Heart left ventricle (tissue), 16 donors: ENCODE results near the gene BAIAP2L2. TPM values are rescaled to one million over a fixed set of nuclear protein-coding genes. Genes with fewer than 3 reads are reported as not detected.

Experiments
- ATAC-seq, 4 donors: fragments of 200-7000 bp; cut with Tn5 transposase; one replicate each; pipeline ENCODE4 v1.9.1; 2020 to 2022; ENCODE audit warnings: moderate library complexity in 4 of 4, mild to moderate bottlenecking in 3 of 4, moderate number of reproducible peaks in 1 of 4
- DNase-seq, 5 donors: peaks; one replicate each; pipeline ENCODE4 v3.0.0-alpha.2; 2020
- H3K27ac ChIP-seq, 12 donors: fragments of 200-600 bp; sonication (generic) in 4 of 12; one replicate each; pipeline versions ENCODE4 v1.5.0 to v1.8.0; 2016 to 2022; ENCODE audit warnings: mild to moderate bottlenecking in 2 of 12
- H3K27me3 ChIP-seq, 9 donors: fragments of 200-600 bp; sonication (generic) in 2 of 9; one replicate each; pipeline versions ENCODE4 v1.5.1 to v1.8.0; 2016 to 2022; ENCODE audit warnings: mild to moderate bottlenecking in 3 of 9
- H3K36me3 ChIP-seq, 9 donors: fragments of 200-600 bp; sonication (generic) in 2 of 9; one replicate each; pipeline versions ENCODE4 v1.5.0 to v1.8.0; 2018 to 2022; ENCODE audit warnings: mild to moderate bottlenecking in 2 of 9
- H3K4me1 ChIP-seq, 12 donors: fragments of 200-600 bp; sonication (generic) in 4 of 12; one replicate each; pipeline versions ENCODE4 v1.5.0 to v1.8.0; 2016 to 2022; ENCODE audit warnings: mild to moderate bottlenecking in 3 of 12
- H3K4me3 ChIP-seq, 12 donors: fragments of 200-600 bp; sonication (generic) in 4 of 12; one replicate each; pipeline versions ENCODE4 v1.5.0 to v1.8.0; 2017 to 2022; ENCODE audit warnings: mild to moderate bottlenecking in 9 of 12, moderate library complexity in 4 of 12
- H3K9me3 ChIP-seq, 12 donors: fragments of 200-600 bp; sonication (generic) in 4 of 12; one replicate each; pipeline versions ENCODE4 v1.5.0 to v1.8.0; 2016 to 2022; ENCODE audit warnings: mild to moderate bottlenecking in 1 of 12
- POLR2A ChIP-seq, 2 donors: fragments of 450-650 bp; IDR thresholded peaks; one replicate each; pipeline ENCODE4 v1.6.1; 2017; ENCODE audit warnings: antibody characterized with exemption in 2 of 2, mild to moderate bottlenecking in 2 of 2, moderate library complexity in 2 of 2
- WGBS, 4 donors: extraction: QIAGEN DNeasy Blood & Tissue Kit in 2 of 4; methylation state at CpG; one replicate each; pipeline versions ENCODE4 v1.1.5 to v1.1.7; 2013 to 2018; 5-methylcytosine and 5-hydroxymethylcytosine counted together
- intact Hi-C, 10 donors: fragments of 100-400 bp; cut with DNase I; formaldehyde crosslinking; loops; one replicate each; pipeline versions ENCODE4 v1.11.1 to v1.14.2; 2022
- polyA plus RNA-seq, 2 donors: library from polyadenylated mRNA; stranded (reverse); fragments of 200-250 nt; gene quantifications; one replicate each; pipeline ENCODE4 v1.2.3, GENCODE V29; 2013
- total RNA-seq, 9 donors: library from RNA; depleted of rRNA in 2 of 9; stranded (reverse); fragments of >200 nt in 2 of 9; fragmentation: NEBNext Ultra II Directional in 3 of 9; extraction: Animal tissue kit (Norgen Biotek cat#: 25700) in 3 of 9; gene quantifications; one replicate each; pipeline versions ENCODE4 v1.1.0 to v1.2.4, GENCODE V29; 2016 to 2023
- TF ChIP-seq, protein P1 (sequence below), 12 donors: fragments of 200-600 bp; sonication (generic) in 4 of 12; IDR thresholded peaks; one replicate each; pipeline versions ENCODE4 v1.5.0 to v1.8.0; 2018 to 2022; ENCODE audit warnings: antibody characterized with exemption in 12 of 12, mild to moderate bottlenecking in 5 of 12
- donor health status: ischemic (EF 13 %, LVEDD 7.1; RV severe dilation, severe dysfunction).
- donor health status: healthy with polysubstance abuse.
- donor health status: DM: no; HTN: yes; CAD: no.
- donor health status: DM: no; HTN: no; CAD: no.
- donor health status: ischemic (EF 25% LVEDD 6.9; RV normal size, moderate dysfunction).
- donor health status: ischemic (EF 25% LVEDD 5.7; RV mildly dilated, moderate dysfunction).
- donor health status: healthy.
- donor health status: DM: yes; HTN: yes; CAD: no.
- donor health status: ischemic (EF 35%, LVEDD 5.7; RV mildly dilated, moderate dysfunction).
- donor health status: nonischemic (EF 11% LVEDD 7.7; RV severe dilation, severe dysfunction).
- donor health status: DM: yes; HTN: yes; CAD: no.
- donor health status: PGD.
- donor health status: ischemic (EF 29% LVEDD 5.4; RV normal size, mild dysfunction).
- donor health status: nonischemic (EF 23%, LVEDD 6.1; RV moderate dilation, normal function).

Gene BAIAP2L2
- total and polyA plus RNA-seq, 11 donors = 0.09 to 0.30 (median 0.22) TPM; not detected in 1

DNA sequence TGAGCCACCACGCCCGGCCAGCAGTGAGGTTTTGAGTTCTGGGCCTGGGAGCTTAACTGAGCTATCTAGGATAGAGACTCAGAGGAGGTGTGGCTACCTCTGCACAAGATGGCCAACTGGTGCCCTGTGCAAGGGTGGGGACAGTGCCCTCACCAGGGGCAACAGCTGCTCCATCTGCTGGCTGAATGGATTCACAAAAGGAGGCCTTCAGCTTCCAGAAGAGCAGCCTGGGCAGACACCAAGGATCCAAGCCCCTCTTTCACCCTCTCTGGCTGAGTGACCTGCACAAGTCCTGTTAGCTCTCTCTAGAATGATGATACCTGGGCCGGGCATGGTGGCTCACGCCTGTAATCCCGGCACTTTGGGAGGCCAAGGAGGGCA, 33.5 kb upstream of the BAIAP2L2 start:
- no peak for TF ChIP-seq POLR2A (IDR thresholded peaks at IDR 0.05)
- TF ChIP-seq, protein P1, sequence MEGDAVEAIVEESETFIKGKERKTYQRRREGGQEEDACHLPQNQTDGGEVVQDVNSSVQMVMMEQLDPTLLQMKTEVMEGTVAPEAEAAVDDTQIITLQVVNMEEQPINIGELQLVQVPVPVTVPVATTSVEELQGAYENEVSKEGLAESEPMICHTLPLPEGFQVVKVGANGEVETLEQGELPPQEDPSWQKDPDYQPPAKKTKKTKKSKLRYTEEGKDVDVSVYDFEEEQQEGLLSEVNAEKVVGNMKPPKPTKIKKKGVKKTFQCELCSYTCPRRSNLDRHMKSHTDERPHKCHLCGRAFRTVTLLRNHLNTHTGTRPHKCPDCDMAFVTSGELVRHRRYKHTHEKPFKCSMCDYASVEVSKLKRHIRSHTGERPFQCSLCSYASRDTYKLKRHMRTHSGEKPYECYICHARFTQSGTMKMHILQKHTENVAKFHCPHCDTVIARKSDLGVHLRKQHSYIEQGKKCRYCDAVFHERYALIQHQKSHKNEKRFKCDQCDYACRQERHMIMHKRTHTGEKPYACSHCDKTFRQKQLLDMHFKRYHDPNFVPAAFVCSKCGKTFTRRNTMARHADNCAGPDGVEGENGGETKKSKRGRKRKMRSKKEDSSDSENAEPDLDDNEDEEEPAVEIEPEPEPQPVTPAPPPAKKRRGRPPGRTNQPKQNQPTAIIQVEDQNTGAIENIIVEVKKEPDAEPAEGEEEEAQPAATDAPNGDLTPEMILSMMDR (IDR thresholded peaks at IDR 0.05) = no peak
- H3K27ac ChIP-seq = no peak overlapping the region
- intact Hi-C loops = no loop called here
- WGBS, 4 donors = 90 to 98% (median 95%) methylated on average over 5 of the region's 5 CpGs
- no peaks in the 10 kb centered on the region for H3K9me3 ChIP-seq
- ATAC-seq (no peak), DNase-seq (no peak)
- H3K36me3 ChIP-seq = peaks cover 0 to 21% (median 0%) of the 10 kb centered on the region in 9 donors
- H3K27me3 ChIP-seq = no peaks in the 10 kb centered on the region
- H3K4me1 ChIP-seq = peaks cover 0 to 14% (median 0%) of the 10 kb centered on the region in 12 donors
- H3K4me3 ChIP-seq = no peak overlapping the region

DNA sequence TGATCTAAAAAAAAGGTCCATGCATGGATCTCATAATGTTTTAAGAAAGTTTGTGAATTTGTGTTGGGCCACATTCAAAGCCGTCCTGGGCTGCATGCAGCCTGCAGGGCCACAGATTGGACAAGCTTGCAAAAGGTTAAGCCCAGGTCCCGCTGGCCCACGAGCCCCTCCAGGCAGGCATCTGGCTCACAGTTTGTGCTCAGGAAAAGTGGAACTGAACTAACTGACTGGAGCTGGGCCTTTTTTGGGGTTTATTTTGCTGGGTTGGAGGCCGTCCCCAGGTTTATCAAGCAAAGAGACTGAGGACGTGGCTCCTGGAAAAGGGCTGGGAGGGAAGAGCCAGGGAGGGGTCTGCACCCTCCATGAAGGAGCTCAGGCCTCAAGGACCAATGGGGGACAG, 32.1 kb upstream of the BAIAP2L2 start:
- Histone ChIP-seq H3K4me3 (no peak overlapping the region), H3K27ac (no peak overlapping the region), H3K27me3 (no peaks in the 10 kb centered on the region), H3K4me1 (peaks cover 0 to 6% (median 0%) of the 10 kb centered on the region in 12 donors), H3K36me3 (peaks cover 0 to 33% (median 0%) of the 10 kb centered on the region in 9 donors), H3K9me3 (no peaks in the 10 kb centered on the region)
- intact Hi-C loops = no loop called here
- WGBS, 4 donors = 87 to 96% (median 93%) methylated on average over 5 of the region's 5 CpGs
- peak in 1 of 5 donors; percentile 56 for DNase-seq
- no peak for ATAC-seq
- TF ChIP-seq POLR2A (IDR thresholded peaks at IDR 0.05) = no peak
- TF ChIP-seq, protein P1 (IDR thresholded peaks at IDR 0.05) = no peak

DNA sequence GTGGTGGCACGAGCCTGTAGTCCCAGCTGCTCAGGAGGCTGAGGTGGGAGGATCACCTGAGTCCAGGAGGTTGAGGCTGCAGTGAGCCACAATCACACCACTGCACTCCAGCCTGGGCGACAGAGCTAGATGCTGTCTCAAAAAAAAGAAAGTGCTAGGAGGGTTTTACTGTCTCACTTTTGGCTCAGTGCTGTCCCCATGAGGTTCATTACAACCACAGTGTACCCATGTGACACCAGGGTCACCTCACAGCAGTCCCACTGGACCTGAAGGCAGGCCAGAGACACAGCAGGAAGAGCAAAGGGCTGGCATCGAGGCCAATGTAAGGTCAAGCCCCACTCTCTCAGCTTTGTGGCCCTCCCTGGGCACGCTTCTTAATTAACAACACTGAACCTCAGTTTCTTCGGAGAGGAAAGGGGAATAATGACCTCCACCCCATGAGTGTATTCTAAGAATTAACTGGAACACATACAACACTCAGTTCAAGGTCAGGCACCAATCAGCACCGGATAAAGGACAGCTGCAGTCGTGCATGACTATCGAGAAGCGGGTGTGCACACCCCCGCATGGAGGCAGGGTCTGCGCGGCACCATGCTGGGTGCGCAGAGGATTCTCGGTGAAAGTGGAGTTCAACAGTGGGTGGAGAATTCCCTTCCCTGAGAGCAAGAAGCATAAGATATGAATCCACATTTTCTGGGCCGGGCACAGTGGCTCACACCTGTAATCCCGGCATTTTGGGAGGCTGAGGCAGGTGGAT, 30.9 kb upstream of the BAIAP2L2 start:
- Histone ChIP-seq H3K9me3 (no peaks in the 10 kb centered on the region), H3K36me3 (peaks cover 0 to 36% (median 0%) of the 10 kb centered on the region in 9 donors), H3K27me3 (no peaks in the 10 kb centered on the region), H3K4me1 (no peaks in the 10 kb centered on the region), H3K4me3 (no peak overlapping the region), H3K27ac (no peak overlapping the region)
- DNase-seq (no peak), ATAC-seq (no peak)
- TF ChIP-seq POLR2A (IDR thresholded peaks at IDR 0.05) = no peak
- WGBS, 4 donors = 89 to 95% (median 91%) methylated on average over 16 of the region's 16 CpGs
- intact Hi-C loops = no loop called here

DNA sequence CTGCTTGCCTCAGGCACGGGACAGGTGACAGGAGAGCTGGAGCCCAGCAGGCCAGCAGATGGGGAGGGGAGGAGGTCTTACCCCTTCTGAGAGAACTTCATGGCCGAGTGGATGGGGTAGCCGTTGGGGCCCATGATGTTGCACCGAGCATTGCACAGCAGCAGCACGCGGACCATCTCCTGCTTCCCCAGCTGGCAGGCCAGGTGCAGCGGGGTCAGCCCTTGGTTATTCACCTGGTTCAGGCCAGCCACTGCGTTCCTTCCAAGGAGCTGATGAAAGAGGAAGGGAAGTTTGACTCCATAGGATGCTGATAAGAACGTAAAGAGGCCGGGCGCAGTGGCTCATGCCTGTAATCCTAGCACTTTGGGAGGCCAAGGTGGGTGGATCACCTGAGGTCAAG, 29.4 kb upstream of the BAIAP2L2 start:
- peaks cover 0 to 48% (median 2%) of the 10 kb centered on the region in 9 donors for H3K36me3 ChIP-seq
- H3K27ac ChIP-seq = no peak overlapping the region
- DNase-seq = no peak
- 95 to 97% (median 96%) methylated on average over 8 to 11 of the region's 11 CpGs for WGBS, 4 donors
- ATAC-seq = no peak
- no peak for TF ChIP-seq POLR2A (IDR thresholded peaks at IDR 0.05)
- TF ChIP-seq, protein P1 (IDR thresholded peaks at IDR 0.05) = no peak
- no peak overlapping the region for H3K4me3 ChIP-seq
- no peaks in the 10 kb centered on the region for H3K9me3 ChIP-seq
- H3K27me3 ChIP-seq = no peaks in the 10 kb centered on the region
- no peaks in the 10 kb centered on the region for H3K4me1 ChIP-seq
- intact Hi-C loops = no loop called here
